ENCODE data around the gene ADGRG6. TPM values are rescaled to one million over a fixed set of nuclear protein-coding genes. Genes with fewer than 3 reads are reported as not detected.

Gene ADGRG6
- total RNA-seq, 2 donors from 2014 or later = 1.0 to 2.7 TPM

DNA sequence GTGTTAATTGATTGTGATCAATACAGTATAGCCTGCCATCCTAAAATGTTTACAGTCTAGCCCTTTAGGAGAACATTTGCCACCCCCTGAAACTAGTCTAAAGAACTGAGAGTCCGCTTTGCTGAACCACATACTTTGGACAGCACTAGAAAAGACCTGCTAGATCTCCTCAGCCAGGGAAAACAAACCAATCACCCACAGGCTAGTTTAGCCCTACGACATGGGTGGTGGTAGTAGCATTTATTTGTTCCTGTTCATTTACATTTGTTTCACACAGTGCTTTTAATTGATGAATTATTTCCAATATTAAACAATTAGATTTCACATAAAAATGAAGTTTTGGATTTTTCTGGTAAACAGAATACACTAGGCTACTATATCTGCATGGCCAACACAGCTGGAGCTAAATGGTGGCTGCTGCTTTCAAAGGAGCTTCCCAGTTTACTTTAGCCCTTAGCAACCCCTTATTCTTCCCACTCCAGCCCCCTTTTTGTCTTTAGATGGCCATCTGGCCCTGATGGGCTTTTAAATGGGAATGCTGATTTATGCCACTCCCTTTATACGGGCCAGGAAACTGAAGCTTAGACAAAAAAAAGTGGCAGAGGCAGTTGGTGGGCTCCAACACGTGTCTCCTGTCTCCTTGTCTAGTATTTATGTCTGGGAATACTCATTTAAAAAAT is 72.4 kb downstream of the ADGRG6 start:
- ATAC-seq = no peak
- Mint-ChIP-seq H3K36me3 (no peaks in the 10 kb centered on the region), H3K27ac (no peak overlapping the region), H3K9me3 (no peaks in the 10 kb centered on the region)
- no peak for DNase-seq (ENCODE audit: low spot score in 2 of 2)

DNA sequence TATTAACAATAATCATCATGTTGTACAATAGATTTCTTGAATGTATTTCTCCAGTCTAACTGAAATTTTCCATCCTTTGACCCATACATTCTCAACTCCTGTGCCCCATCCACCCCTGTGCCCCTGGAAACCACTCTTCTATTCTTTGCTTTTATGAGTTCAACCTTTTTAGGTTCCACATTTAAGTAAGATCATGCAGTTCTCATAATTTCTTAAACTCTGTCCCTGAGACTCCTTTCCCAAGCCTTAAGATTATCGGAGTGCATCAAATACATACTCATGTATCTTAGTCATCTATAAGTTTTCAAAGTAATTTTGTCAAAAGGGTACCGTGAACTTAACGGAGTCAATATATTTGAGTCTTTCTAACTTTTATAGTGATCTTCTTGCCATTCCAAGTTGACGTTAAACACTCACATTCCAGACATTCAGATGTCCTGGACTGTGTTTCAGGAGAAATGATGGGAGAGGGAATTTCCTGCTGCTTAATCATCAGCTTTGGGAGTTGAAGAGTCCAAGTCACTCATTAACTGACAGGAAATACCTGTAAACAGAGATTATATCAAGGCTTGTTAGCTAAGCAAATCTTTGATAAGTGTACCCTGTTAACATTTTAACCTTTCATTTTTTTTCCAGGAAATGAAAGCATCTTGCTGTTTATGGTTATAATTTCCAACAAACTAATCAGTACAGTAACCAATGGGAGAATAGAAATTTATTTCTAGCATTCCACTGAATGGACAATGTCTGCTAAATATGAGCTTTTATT is 73.3 kb downstream of the ADGRG6 start:
- H3K27ac Mint-ChIP-seq = no peak overlapping the region
- DNase-seq (ENCODE audit: low spot score in 2 of 2) (no peak), ATAC-seq (no peak)
- no peaks in the 10 kb centered on the region for H3K36me3 Mint-ChIP-seq
- H3K9me3 Mint-ChIP-seq = no peaks in the 10 kb centered on the region

DNA sequence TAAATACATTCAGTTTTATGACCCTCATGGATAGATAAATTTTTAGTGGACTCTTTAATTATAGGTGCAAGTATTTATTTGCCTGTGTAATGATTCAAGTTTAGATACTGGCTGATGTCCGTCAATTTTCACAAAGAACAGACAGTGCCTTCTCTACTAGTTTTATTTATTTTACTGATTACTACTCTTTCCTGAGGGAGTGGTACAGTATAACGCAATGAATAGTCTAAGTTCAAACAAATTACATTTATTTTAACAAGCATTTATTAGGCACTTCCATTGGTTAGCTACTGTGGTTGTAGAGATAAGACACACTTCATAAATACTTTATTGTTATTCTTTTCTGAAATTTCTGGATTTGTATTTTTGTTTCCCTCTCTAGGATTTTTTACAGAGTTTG is 74.3 kb downstream of the ADGRG6 start:
- no peak for ATAC-seq
- Mint-ChIP-seq H3K27ac (no peak overlapping the region), H3K9me3 (no peaks in the 10 kb centered on the region)

DNA sequence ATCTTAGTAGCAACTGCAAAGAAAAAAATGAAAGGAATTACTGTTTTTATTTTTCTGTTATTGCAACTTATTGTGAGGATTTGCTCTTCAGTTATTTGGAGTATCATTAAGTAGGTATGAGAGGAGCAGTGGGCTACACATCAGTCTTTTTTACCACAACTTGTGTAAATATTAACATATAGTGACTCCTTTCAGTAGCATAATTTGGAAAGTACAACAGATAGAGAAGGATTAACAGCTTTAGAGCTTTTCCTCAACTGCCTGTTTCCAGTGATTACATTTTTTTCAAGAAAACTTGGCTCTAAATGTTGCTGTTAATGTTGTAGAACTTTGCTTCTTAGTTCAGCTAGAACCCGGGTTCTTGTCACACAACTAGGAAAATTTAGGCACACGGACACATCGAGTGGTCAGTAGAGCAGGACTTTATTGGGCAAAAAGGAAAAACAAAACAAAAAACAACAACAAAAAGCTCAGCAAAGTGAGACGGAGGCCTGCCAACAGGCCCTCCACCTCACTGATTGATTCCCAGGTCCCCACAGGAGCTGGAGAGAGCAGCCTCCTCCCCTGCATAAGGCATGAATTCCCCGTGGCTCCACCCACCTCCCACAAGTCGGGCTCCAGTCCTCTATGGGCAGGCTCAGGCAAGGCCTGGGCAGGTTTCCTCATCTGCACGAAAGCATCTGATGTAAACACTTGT is 75.1 kb downstream of the ADGRG6 start:
- DNase-seq (ENCODE audit: low spot score in 2 of 2) (no peak), ATAC-seq (no peak)
- H3K27ac Mint-ChIP-seq = no peak overlapping the region
- H3K36me3 Mint-ChIP-seq = no peaks in the 10 kb centered on the region
- no peaks in the 10 kb centered on the region for H3K9me3 Mint-ChIP-seq

More for the DNA sequence above, 74.3 kb downstream of the ADGRG6 start:
- no peak for DNase-seq (ENCODE audit: low spot score in 2 of 2)
- no peaks in the 10 kb centered on the region for H3K36me3 Mint-ChIP-seq

DNA sequence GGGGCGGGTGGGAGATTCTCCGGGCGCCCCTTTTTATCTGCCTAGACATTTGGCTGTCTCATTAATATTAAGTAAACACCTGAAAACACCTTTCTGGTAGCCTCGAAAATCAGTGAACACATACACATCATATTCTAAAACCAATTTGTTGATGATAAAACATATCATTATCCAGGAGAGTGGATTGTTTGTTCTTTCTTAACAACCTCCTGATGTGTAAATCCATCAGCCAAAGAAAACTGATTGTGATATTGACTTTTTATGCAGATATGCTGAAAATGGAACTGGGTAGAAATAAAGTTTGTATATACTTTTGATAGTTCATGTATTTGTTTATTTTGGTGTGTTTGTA is 75.7 kb downstream of the ADGRG6 start:
- Mint-ChIP-seq H3K36me3 (no peaks in the 10 kb centered on the region), H3K9me3 (no peaks in the 10 kb centered on the region), H3K27ac (no peak overlapping the region)
- ATAC-seq (no peak), DNase-seq (ENCODE audit: low spot score in 2 of 2) (no peak)

DNA sequence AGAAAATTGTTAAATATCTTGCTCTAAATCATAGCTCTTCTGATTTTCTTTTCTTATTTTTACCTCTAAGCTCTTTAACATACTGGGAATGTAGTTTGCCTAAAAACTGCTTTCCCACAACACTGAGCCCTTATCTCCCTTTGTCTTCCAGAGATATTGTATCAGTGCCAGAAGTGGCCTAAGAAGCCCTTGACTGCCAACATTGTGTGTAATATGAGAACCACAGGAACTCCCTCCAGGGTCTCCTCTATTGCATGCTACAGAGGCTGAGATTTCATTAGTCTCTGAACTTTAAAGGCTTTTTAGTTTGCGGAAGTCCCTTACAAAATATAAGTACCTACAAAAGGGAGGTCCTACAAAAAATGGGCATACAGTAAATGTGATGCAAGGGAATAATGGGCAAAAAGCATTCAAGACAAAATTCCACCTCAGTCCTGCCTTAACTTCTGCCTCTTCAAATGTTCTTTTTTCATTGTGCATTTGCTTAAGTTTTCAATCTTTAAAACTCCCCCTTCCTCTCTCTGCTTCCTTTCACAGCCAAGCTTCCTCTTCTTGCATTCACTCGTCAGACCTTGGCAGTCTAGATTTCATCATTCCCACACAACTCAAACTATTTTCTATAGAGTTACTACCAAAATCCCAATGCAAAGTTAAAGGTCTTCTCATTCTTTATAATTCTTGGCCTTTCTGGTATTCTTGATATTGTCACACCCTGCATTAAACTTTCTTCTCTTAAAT is 76.5 kb downstream of the ADGRG6 start:
- DNase-seq (ENCODE audit: low spot score in 2 of 2) (no peak), ATAC-seq (no peak)
- no peaks in the 10 kb centered on the region for H3K36me3 Mint-ChIP-seq
- H3K9me3 Mint-ChIP-seq = no peaks in the 10 kb centered on the region
- no peak overlapping the region for H3K27ac Mint-ChIP-seq

DNA sequence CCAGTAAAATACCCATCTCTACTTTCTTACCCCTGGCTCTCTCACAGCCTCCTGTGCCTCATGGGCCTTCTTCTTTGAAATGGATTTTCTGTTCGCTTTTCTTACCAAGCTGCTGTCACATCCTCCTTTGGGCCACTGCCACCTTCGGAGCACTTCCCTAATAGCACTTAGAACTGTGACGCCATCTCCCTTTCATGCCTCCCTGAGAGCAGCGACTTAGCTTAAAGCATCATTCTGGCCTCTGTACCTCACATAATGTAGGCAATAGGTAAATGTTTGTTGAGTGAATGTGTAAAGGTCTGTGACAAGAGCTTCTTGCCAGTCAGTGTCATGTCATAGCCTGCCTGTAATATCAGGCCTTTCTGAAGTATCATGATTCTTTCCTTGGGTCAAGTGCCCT is 78.8 kb downstream of the ADGRG6 start:
- no peak for DNase-seq (ENCODE audit: low spot score in 2 of 2)
- H3K9me3 Mint-ChIP-seq = no peaks in the 10 kb centered on the region

DNA sequence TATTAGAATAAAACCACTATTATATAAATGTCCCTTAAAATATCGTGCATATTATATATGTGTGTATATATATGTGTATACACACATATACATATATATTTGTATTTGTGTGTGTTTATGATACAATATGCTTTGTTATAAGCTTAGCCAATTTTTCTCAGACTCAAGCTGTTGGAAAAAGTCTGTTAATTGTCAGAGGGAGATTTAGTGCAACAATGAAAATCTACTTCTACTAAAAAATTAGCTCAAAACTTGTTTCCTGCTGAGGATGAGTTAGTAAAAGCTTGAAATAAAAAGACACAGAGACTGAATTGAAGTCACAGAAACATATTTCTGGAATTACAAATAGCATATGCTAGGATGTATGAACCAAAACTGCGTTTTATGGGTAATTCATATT is 79.4 kb downstream of the ADGRG6 start:
- Mint-ChIP-seq H3K27ac (no peak overlapping the region), H3K9me3 (no peaks in the 10 kb centered on the region), H3K36me3 (no peaks in the 10 kb centered on the region)
- DNase-seq (ENCODE audit: low spot score in 2 of 2) = no peak
- ATAC-seq = no peak

More for the DNA sequence above, 78.8 kb downstream of the ADGRG6 start:
- no peak overlapping the region for H3K27ac Mint-ChIP-seq
- no peaks in the 10 kb centered on the region for H3K36me3 Mint-ChIP-seq
- no peak for ATAC-seq

DNA sequence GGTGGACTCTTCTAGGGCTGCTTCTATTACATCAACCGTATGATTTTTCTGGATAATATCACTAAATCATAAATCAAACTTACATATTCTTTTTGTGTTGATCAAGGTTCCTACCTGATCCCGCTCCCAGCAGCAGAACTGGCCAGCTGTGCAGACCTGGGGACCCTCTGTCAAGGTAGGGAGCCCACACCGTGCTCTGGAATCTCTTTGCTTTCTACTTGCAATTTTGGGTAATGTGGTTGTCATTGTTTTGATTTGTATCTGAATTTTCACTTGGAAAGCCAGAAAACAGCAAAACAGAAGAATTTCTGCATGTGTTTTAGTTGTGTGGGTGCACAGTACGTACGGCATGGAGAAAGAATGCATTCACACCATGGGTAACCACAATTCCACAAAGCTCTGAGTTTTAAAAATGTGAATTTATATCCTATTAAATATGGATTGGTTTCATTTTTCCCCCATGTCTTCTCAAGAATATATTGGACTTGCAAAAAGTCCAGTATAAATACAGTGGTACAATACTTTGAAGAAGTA is 80.1 kb downstream of the ADGRG6 start:
- Mint-ChIP-seq H3K9me3 (no peaks in the 10 kb centered on the region), H3K27ac (no peak overlapping the region), H3K36me3 (no peaks in the 10 kb centered on the region)
- ATAC-seq (no peak), DNase-seq (ENCODE audit: low spot score in 2 of 2) (no peak)

DNA sequence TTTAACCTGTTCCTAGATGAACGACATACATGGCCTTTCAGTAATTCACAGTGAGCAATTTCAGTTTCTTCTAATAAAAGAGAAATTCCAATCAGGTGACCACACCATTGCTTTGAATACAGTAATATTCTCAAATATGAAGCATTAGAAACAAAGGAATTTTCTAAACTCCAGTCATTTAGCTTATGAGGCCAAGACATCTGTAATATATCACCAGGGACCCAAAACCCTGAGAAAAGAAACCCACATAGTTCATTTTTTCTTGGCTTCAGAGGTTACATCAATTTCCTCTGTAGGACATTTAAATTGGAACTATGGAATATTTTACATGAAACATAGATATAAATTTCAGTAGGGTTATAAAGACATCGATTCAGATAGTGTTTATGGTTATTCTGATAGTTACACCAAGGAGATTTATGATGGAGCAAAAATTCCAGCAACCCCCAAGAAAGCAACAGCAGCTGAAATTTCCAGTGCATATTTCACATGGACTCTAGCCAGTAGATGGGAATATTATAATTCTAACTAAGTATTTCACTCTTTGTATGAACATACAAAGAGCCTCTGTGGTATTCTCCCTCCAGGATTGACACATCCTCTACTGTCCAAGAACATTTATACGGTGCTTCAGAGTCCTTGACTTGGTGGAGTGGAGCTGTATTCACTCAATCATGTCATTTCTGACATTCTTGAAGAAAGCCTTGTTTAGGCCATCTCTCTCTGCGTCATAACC is 82.9 kb downstream of the ADGRG6 start:
- DNase-seq (ENCODE audit: low spot score in 2 of 2) = no peak
- Mint-ChIP-seq H3K36me3 (no peaks in the 10 kb centered on the region), H3K27ac (no peak overlapping the region), H3K9me3 (no peaks in the 10 kb centered on the region)
- no peak for ATAC-seq

DNA sequence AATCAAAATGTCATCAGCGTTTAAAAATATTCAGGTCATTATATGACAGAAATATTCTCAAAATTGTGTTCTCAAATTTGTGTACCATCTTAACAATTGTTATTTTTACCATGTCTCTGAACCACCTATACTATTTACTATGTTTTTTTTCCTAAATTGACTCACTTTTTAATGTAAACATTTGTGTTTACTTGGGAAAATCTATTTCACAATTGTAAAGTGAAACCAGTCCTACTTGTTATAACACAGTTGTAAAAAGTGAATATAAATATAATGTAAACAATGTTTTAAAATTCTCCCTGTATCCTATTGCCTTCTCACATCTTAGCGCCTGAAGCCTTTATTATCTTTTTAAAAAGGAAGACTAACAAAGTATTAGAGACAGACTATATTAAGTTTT is 83.5 kb downstream of the ADGRG6 start:
- DNase-seq (ENCODE audit: low spot score in 2 of 2) = no peak
- Mint-ChIP-seq H3K27ac (no peak overlapping the region), H3K36me3 (no peaks in the 10 kb centered on the region), H3K9me3 (no peaks in the 10 kb centered on the region)
- no peak for ATAC-seq

DNA sequence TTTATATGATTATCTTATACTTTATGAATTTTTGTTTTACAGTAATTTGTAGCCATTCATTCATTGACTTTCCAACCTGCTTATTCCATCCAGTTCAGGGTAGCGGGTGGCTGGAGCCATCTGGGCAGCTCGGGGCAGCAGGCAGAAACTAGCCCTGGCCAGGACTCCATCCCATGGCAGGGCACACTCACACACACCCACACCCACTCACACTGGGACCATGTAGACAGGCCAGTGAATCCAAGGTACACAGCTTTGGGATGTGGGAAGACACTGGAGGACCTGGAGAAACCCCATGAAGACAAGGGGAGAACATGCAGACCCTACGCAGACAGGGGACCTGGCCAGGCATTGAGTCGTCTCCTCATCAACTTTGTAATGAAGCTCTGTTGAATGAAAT is 84.8 kb downstream of the ADGRG6 start:
- ATAC-seq = no peak
- no peak overlapping the region for H3K27ac Mint-ChIP-seq
- no peak for DNase-seq (ENCODE audit: low spot score in 2 of 2)
- H3K9me3 Mint-ChIP-seq = no peaks in the 10 kb centered on the region
- no peaks in the 10 kb centered on the region for H3K36me3 Mint-ChIP-seq

DNA sequence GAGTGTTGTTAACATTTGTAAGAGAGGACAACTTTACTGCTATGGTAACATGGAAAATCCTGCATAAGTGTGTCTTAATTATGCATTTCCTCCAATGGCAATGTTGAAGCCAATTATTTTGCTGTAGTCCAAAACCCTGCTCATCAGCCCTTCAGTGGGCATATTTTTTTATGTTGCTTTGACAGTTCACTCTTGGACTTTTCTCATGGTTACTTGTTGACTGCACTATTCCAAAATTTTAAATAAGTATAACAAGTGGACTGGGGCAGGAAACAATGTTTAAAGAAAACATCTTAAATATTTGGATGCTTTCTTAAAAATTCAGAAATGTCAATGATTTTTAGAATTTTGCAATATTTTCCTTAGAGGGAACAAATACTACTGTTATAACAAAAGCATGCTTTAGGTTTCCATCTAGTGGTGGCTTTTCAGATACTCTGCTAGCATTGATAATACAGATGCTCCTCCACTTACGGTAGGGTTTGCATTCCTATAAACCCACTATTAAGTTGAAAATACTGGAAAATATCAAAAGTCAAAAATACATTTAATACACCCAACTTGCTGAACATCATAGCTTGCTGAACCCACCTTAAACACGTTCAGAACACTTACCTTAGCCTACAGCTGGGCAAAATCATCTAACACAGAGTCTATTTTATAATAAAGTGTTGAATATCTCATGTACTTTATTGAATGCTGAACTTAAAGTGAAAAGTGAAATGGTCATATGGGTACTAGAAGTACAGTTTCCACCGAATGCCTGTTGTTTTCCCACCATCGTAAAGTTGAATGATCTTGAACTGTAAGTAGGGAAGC is 86.4 kb downstream of the ADGRG6 start:
- DNase-seq (ENCODE audit: low spot score in 2 of 2) = no peak
- peak in 1 of 2 donors; percentile 58 for ATAC-seq
- H3K27ac Mint-ChIP-seq = no peak overlapping the region

DNA sequence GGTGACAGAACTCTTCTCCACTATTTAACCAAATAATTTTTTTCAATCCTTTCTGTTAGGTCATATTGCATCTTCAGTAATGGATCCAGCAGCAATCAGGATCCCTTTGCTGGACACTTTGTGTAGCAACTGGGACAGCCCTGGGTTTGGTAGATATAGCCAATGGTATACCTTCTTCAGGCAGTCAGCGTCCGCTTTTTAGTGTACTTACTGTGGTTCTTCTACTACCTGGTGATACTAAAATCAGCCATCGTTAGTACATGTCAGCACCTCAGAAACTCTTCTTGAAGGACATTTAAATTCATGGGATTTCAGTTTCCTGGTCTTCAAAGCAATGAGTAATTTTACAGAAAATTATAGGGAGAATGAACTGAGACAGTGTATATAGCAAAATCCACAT is 93.5 kb downstream of the ADGRG6 start:
- Mint-ChIP-seq H3K9me3 (no peaks in the 10 kb centered on the region), H3K27ac (peak overlapping the region in 1 of 2 donors; percentile 40), H3K36me3 (no peaks in the 10 kb centered on the region)
- ATAC-seq (peak; percentile 50 to 62), DNase-seq (ENCODE audit: low spot score in 2 of 2) (no peak)

More for the DNA sequence above, 86.4 kb downstream of the ADGRG6 start:
- Mint-ChIP-seq H3K36me3 (no peaks in the 10 kb centered on the region), H3K9me3 (no peaks in the 10 kb centered on the region)

DNA sequence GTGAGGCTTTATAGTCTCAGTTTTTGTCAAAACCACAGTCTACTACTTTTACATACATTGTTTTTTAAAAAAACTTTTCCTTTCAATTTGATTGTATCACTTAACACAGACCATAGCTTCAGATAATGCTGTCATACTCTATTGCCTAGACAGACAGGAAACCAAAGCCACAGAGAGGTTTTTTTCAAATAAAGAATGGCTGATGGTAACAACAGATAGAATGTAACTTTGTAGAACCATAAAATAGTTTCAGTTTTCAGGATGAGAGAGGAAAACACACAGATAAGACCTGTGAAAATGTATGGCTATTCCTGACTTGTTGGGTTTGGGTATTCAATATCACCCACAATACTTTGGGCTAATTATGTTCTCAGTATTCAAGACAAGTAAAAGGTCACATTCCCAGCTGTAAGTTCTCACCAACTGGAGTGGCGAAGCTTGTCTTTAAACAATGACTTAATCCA is 94.0 kb downstream of the ADGRG6 start:
- peak; percentile 95 to 99 for ATAC-seq
- Mint-ChIP-seq H3K9me3 (no peaks in the 10 kb centered on the region), H3K36me3 (no peaks in the 10 kb centered on the region), H3K27ac (peak overlapping the region in 1 of 2 donors; percentile 40)
- DNase-seq (ENCODE audit: low spot score in 2 of 2) = no peak
